Panc1 (cell line): ENCODE measurements around the gene GNPDA2.

Experiments
- CTCF ChIP-seq: fragments of 450-650 bp; IDR thresholded peaks from 2 replicates; pipeline ENCODE4 v1.5.1; 2017; ENCODE audit warnings: mild to moderate bottlenecking
- POLR2AphosphoS5 ChIP-seq: IDR thresholded peaks from 2 replicates; pipeline ENCODE4 v1.6.1; 2012; ENCODE audit warnings: mild to moderate bottlenecking, low read depth, low read length, moderate library complexity
- REST ChIP-seq, 2 experiments: IDR thresholded peaks; 2 replicates each; pipeline ENCODE4 v1.6.1; 2011 to 2012; ENCODE audit warnings: low read depth in 2 of 2, control low read depth in 1 of 2, low read length in 1 of 2, mild to moderate bottlenecking in 1 of 2, moderate library complexity in 1 of 2; ENCODE audit not compliant: insufficient read depth in 1 of 2
- TCF7L2 ChIP-seq: IDR thresholded peaks from 2 replicates; pipeline ENCODE4 v1.6.1; 2011; ENCODE audit warnings: mild to moderate bottlenecking, low read depth, low read length, inconsistent platforms

- no peak for TF ChIP-seq CTCF
- no peak for TF ChIP-seq REST (IDR thresholded peaks at IDR 0.05; ENCODE audit: insufficient read depth in 1 of 2, low read depth in 2 of 2, low read length in 1 of 2)
- no peak for TF ChIP-seq POLR2AphosphoS5
- TF ChIP-seq TCF7L2 = no peak
These were observed 6.0 kb downstream of the GNPDA2 start for GRCh38 chr4:44720371-44720770.
